GM21515 (cell line): ENCODE results near the gene SLC23A3.
A peak's percentile ranks its signal among the peaks of the same experiment; 100 is the strongest.

Source experiments
- ATAC-seq: cut with Tn5 transposase; IDR thresholded peaks from one replicate; pipeline ENCODE4 v1.9.1; 2021; ENCODE audit not compliant: unreplicated experiment

The SLC23A3 gene

GRCh38 chr2:219176818-219177551, 7.2 kb upstream of the SLC23A3 start, which contains the start of gene CNPPD1:
Gene CNPPD1 (minus strand): TSS chr2:219176925. CDS start chr2:219176828, 97 bp downstream.
- ATAC-seq = peak; percentile 57

DNA sequence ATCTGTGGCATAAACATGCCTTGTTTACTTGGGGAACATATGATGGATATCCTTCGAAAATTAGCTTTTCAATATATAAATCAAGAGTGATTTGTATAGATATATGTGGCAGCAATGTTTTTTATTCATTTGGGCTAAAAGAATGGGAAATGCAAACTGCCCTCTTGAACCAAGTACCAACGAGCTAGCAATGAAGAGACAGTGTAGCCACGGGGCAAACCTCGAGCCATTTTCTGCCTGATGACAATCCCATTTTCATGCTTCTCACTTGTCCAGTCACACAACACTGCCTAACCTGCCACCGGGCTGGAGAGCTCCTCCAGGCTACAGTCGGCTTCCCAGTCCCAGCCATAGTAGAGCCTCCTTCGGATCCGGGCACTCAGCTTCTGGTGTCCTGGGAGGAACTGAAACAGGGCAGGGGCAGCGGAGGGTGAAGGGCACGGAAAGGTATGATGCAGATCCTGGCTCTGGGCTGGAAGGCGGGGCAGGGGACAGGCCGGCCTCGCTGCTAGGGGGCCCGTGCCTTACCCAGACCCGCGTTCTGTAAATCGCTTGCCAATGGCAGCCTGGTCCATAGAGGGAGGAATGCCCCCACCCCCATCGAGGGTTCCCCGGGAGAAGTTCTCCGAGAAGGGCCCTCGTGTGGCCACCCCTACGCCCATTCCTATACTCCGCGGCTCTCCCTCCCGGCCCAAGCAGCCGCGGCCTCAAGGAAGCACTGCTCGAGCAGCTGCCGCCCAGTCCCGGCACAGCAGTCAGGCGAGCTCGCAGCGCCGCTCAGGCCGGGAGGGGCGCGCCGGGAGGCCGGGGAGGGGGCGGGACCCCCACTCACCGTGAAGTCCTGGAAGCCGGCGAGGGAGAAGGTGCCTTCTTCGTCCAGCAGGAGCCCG, 6.3 kb upstream of the SLC23A3 start:
- peak; percentile 18 for ATAC-seq

- ATAC-seq = no peak
These were observed 5.7 kb upstream of the SLC23A3 start for GRCh38 chr2:219175486-219175885.

- no peak for ATAC-seq
These were observed 5.0 kb upstream of the SLC23A3 start for GRCh38 chr2:219174801-219175200.

GRCh38 chr2:219174146-219174545, 4.3 kb upstream of the SLC23A3 start:
- ATAC-seq = no peak

DNA sequence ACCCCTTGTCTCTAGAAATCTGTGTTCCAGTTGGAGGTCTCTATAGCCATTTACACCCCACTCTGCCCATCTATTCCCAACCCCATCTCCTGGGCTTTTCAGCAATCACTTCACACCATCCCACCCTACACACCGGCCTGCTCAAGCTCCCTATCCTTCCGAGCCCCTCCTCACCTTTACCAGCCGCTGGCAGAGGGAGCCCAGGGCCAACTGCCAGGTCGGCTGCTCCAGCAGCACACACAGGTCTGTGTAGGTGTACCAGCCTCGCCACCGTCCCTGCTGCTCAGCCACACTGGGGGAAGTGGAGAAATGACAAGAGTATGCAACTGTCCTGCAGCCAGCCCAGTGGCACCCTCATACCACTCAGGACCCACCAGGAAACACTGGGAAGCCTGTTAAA, 3.3 kb upstream of the SLC23A3 start:
- ATAC-seq = no peak

DNA sequence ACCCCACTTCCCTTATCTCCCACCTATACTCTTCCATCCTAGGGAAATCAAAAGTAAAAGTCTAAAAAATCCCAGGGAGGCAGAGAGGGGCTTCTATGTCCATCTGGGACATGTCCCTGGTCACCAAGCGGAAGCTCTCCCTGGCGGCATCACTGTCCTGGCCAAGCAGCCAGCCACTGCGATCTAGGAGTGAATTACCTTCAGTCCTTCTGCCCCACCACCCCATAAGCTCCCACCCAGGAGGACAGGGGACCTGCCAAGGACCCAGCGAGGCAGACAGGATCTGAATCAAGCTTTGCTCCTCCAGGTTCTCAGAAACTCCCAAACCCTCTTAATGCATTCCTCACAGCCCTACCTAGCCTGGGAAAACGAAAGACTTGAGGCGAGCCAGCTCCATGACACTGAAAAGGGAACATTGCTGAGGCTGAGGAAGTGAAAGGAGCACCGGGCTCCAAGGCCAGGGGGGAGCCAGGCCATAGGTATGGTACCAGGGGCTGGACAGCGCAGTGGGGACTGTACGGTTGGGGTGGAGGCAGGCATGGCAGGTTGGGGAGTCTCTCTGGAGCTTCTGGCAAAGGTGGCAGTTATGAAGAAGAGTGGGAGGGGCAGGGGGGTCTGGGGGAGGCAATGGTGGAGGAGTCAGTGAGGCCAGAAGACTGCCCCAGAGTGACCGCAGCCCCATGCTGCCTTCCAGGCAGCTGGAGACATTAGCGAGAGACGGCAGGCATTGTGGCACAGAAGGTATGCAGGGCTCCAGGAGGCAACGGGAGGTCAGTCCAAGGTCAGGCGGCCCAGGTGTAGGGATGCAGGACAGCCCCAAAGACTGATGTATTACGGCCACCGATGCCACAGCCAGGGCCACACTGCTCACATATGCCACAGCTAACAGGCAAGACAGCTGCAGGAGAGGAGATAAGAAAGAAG, 2.7 kb upstream of the SLC23A3 start:
- ATAC-seq = no peak

GRCh38 chr2:219171231-219171651, 1.4 kb upstream of the SLC23A3 start:
- no peak for ATAC-seq

- no peak for ATAC-seq
These were observed 897 bp downstream of the SLC23A3 start for GRCh38 chr2:219168932-219169331.

DNA sequence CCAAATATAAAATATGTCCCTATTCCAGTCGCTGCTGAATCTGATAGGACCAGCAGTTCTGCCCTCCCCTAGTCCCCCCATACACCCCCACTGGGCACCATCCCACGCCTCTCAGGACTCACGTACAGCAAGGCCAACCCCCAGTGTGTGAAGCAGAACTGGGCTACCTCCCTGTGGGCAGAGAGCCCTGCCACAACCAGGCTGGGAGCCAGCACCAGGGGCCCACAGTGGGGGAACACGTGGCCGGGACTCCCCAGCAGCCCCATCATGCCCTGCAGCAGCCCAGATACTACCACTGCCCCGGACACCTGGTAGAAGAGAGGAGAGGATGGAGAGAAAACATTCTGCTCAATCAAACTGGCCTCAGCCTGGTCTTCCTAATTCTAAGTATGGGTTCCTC, 1.3 kb downstream of the SLC23A3 start:
- ATAC-seq = no peak

- ATAC-seq = no peak
These were observed 1.8 kb downstream of the SLC23A3 start for GRCh38 chr2:219167997-219168396.

- no peak for ATAC-seq
These were observed 4.5 kb downstream of the SLC23A3 start for GRCh38 chr2:219165058-219165911.

DNA sequence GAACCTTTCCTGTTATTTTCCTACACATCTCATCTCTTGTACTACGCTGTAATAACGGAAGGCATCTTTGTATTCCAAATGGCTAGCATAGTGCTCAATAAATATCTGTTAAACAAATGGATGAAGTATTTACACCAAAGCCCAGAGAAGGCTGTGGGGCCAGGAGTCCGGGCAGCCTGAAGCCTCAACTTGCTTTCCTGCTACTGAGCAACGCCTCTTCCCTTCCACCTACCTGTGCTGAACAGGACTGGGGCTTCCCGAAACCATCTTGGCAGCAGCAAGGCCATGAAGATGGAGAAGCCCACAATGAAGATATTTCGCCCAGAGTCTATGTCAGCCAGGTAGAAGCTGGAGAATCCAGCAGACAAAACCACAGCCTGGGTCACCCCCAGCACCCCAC, 6.7 kb downstream of the SLC23A3 start:
- ATAC-seq = no peak

GRCh38 chr2:219161097-219161496, 8.7 kb downstream of the SLC23A3 start:
- ATAC-seq = no peak

DNA sequence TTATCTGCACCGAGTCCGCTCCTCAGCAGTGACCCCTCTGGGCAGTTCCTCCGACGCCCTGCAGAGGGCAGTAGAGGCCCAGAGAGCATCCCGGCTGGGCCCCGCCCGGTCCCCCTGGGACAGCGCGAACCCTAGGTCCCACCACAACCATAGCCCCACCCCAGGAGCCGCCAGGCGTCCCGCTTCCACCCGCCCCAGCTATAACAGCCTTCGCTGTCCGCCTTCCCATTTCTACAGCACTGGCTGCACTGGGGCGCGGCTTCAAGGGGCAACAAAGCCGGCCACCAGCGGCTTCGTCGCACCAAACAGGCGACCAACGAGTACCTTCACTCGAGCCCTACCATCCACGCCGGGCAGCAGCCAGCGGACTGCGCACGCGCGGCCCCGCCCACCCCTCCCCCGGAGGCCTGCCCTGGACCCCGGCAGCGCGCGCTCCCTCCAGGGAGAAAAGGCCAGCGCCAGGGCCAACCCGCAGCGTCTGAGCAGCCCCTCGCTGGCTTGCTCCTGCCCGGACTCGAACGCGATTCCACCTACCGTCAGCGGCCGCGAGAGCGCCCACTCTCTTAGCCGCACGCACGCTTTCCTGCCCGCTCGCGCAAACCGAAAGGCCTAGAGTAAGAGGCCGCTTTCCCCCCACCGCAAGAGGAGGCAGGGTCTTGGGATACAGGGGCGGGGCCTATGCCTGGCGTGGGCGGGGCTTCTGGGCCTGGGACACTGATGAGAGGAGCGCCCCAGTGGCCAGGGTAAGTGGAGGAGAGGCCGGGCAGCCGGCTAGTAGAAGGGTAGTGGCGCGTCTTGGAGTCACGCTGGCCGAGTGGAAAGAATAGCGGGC, 9.4 kb downstream of the SLC23A3 start, which contains the start of gene NHEJ1:
Gene NHEJ1, minus strand, starts transcription at position 630 of the 832 bp plus-strand sequence. CDS start 2,453 bp downstream, outside the sequence.
- ATAC-seq = peak; percentile 88

DNA sequence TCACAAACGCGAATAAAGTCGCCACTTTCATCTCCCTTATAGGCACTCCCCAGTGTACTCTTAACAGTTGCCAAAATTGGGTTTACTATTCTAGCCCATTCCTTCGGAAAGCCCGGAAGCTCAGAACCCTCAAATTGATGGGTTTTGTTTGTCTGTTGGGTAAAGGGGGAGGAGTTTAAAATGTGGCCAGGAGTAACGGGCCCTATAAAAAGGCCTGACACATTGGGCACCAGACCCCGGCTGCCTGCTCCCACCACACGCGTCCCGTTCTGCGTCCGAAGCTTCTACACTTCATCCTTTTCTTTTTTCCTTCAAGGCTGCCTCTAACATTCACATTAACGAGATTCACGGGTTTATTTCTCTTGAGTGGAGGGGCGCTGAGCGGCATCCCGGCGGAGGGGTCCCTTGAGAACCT, 10.1 kb downstream of the SLC23A3 start:
- ATAC-seq = peak; percentile 1

DNA sequence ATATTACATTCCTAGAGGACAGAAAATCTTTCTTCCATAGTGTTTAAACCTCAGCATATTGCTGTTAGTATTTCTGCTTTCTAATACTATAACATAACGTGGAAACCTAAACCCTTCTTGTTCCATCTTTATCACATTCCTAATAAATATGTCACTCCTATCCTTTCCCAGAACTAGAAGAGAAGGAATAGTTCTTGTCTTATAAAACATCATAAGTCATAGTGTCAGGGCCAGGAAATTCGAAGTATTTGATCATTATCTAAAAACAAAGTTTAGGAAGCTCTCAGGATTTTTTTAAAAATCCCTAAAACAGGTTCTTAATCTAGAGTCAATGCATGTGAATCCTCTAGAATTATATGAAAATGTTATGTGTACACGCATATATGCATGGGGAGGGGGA, 11.2 kb downstream of the SLC23A3 start:
- ATAC-seq = no peak

DNA sequence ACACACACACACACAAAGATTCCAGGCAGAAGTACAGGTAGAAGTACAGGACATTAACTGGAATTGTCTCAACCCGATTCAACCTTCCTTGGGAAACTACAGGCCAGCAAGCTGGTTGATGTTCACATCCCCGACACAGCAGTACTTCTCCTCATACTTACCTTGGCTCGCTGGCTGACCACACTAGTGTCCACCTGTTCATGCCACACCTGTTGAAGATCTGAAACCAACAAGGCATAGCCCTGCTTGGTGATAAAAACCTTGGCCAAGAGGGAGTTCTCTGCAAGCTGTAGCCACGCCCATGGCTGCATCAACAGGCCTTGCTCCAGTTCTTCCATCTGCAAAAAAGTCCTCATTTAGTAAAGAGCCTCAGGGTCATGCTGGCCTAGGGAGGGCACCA, 11.8 kb downstream of the SLC23A3 start:
- ATAC-seq = no peak

DNA sequence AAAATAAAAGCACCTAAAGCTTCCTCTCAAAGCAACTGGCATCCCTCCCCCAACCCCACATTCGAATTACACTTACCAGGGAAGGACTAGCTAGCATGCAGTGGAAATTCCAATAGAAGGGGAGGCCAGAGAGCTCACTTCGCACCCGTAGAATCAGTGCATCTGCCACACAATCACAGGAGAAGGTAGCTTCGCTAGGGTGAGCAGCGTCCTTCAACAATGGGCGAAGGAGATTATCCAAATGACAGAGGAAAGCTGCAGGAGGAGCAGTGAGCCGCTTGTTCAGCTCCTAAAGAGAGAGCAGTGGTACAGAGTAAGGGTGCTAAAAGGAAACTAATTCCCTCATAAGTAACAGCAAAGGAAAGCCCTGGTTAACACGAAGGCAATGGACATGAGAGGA, 12.4 kb downstream of the SLC23A3 start:
- ATAC-seq = no peak
